Stimulated activated CD4-positive, alpha-beta T cell treated with anti-CD3 and anti-CD28 coated beads, Interleukin-15, amount 100 ng/mL, for 24 hours (primary cell): ENCODE measurements around the gene OPRM1.

Source experiments
- DNase-seq: peaks from one replicate; pipeline ENCODE4 v3.0.0-alpha.2; 2020

OPRM1 gene

GRCh38 chr6:154243793-154244750, 205.0 kb downstream of the OPRM1 start:
- no peak for DNase-seq

GRCh38 chr6:154245506-154245905, 206.5 kb downstream of the OPRM1 start:
- no peak for DNase-seq

GRCh38 chr6:154246723-154247118, 207.7 kb downstream of the OPRM1 start:
- DNase-seq: no peak

- peak; percentile 59 for DNase-seq
Measured at GRCh38 chr6:154247119-154247861, 208.2 kb downstream of the OPRM1 start.

GRCh38 chr6:154249499-154250298, 210.7 kb downstream of the OPRM1 start:
- peak; percentile 42 for DNase-seq

GRCh38 chr6:154251116-154251515, 212.1 kb downstream of the OPRM1 start:
- no peak for DNase-seq

GRCh38 chr6:154252678-154253077, 213.6 kb downstream of the OPRM1 start:
- DNase-seq: no peak

GRCh38 chr6:154257067-154257466, 218.0 kb downstream of the OPRM1 start:
- no peak for DNase-seq

GRCh38 chr6:154258064-154258757, 219.2 kb downstream of the OPRM1 start:
- no peak for DNase-seq

- DNase-seq: no peak
Measured at GRCh38 chr6:154261688-154262397, 222.8 kb downstream of the OPRM1 start.

GRCh38 chr6:154266560-154267099, 227.6 kb downstream of the OPRM1 start:
- DNase-seq: no peak

- no peak for DNase-seq
Measured at GRCh38 chr6:154267508-154268106, 228.6 kb downstream of the OPRM1 start.

GRCh38 chr6:154268486-154268885, 229.4 kb downstream of the OPRM1 start:
- no peak for DNase-seq

- no peak for DNase-seq
Measured at GRCh38 chr6:154274168-154274567, 235.1 kb downstream of the OPRM1 start.

GRCh38 chr6:154276810-154277628, 238.0 kb downstream of the OPRM1 start:
- no peak for DNase-seq

- peak; percentile 48 for DNase-seq
Measured at GRCh38 chr6:154277629-154278017, 238.6 kb downstream of the OPRM1 start.

GRCh38 chr6:154280521-154280920, 241.5 kb downstream of the OPRM1 start:
- no peak for DNase-seq

GRCh38 chr6:154284313-154284853, 245.3 kb downstream of the OPRM1 start:
- no peak for DNase-seq

- no peak for DNase-seq
Measured at GRCh38 chr6:154285826-154286225, 246.8 kb downstream of the OPRM1 start.
